ENCODE data around the gene RAB4A. TPM values are rescaled to one million over a fixed set of nuclear protein-coding genes. Genes with fewer than 3 reads are reported as not detected.
A peak's percentile ranks its signal among the peaks of the same experiment; 100 is the strongest.
"Not testable (repeated sequence)": the region's sequence is repeated elsewhere in the genome, so short reads cannot be mapped to it uniquely, and the experiment has no call there.

Gene RAB4A
- total RNA-seq, 1 donor from 2014 or later: 63.0 TPM

- Mint-ChIP-seq H3K36me3 (ENCODE audit: unreplicated experiment) (no peaks in the 10 kb centered on the region), H3K27me3 (ENCODE audit: unreplicated experiment) (peaks cover 5% of the 10 kb centered on the region), H3K4me3 (ENCODE audit: unreplicated experiment) (no peak overlapping the region), H3K9me3 (ENCODE audit: unreplicated experiment) (peaks cover 2% of the 10 kb centered on the region), H3K27ac (ENCODE audit: unreplicated experiment) (no peak overlapping the region), H3K4me1 (ENCODE audit: low read depth, unreplicated experiment) (peaks cover 7% of the 10 kb centered on the region)
- TF ChIP-seq, protein P1, sequence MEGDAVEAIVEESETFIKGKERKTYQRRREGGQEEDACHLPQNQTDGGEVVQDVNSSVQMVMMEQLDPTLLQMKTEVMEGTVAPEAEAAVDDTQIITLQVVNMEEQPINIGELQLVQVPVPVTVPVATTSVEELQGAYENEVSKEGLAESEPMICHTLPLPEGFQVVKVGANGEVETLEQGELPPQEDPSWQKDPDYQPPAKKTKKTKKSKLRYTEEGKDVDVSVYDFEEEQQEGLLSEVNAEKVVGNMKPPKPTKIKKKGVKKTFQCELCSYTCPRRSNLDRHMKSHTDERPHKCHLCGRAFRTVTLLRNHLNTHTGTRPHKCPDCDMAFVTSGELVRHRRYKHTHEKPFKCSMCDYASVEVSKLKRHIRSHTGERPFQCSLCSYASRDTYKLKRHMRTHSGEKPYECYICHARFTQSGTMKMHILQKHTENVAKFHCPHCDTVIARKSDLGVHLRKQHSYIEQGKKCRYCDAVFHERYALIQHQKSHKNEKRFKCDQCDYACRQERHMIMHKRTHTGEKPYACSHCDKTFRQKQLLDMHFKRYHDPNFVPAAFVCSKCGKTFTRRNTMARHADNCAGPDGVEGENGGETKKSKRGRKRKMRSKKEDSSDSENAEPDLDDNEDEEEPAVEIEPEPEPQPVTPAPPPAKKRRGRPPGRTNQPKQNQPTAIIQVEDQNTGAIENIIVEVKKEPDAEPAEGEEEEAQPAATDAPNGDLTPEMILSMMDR (IDR thresholded peaks at IDR 0.05; ENCODE audit: partially characterized antibody, unreplicated experiment): no peak
- DNase-seq: no peak
Observed at GRCh38 chr1:229325401-229325800, 54.5 kb downstream of the RAB4A start.

DNA sequence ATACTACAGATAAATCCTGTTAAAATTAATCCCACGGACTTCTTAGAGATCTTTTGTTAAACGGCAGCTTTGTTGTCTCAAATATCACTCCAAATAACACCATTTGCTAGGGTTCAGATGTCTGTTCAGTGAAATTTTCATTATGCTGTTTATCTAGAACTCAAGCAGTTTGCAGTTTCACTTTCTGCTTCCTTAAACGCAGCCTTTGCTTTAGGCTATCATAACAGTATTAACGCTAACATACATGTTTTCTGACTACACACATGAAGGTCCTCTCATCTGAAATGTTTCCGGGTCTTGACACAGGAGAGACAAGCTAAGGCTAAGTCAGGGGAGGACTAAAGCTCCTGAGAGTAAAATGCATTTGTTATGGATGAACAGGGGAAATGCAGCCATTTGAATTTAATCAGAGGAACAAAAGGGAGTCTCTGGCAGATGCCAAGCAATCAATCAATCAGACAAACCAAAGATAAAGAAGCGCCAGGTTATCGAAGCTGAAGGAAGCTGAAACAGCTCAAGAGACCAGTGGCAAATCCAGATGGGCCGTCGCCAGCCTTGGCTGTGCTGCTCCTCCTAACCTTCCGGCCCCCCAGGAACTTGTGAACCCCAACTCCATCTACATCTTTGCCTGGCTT, 55.1 kb downstream of the RAB4A start:
- no peak for DNase-seq
- H3K36me3 Mint-ChIP-seq (ENCODE audit: unreplicated experiment): no peaks in the 10 kb centered on the region
- H3K27me3 Mint-ChIP-seq (ENCODE audit: unreplicated experiment): peaks cover 5% of the 10 kb centered on the region
- H3K4me1 Mint-ChIP-seq (ENCODE audit: low read depth, unreplicated experiment): peaks cover 7% of the 10 kb centered on the region
- TF ChIP-seq, protein P1 (IDR thresholded peaks at IDR 0.05; ENCODE audit: partially characterized antibody, unreplicated experiment): no peak
- peak overlapping the region; percentile 46 for H3K27ac Mint-ChIP-seq (ENCODE audit: unreplicated experiment)
- H3K4me3 Mint-ChIP-seq (ENCODE audit: unreplicated experiment): no peak overlapping the region
- H3K9me3 Mint-ChIP-seq (ENCODE audit: unreplicated experiment): peaks cover 2% of the 10 kb centered on the region

DNA sequence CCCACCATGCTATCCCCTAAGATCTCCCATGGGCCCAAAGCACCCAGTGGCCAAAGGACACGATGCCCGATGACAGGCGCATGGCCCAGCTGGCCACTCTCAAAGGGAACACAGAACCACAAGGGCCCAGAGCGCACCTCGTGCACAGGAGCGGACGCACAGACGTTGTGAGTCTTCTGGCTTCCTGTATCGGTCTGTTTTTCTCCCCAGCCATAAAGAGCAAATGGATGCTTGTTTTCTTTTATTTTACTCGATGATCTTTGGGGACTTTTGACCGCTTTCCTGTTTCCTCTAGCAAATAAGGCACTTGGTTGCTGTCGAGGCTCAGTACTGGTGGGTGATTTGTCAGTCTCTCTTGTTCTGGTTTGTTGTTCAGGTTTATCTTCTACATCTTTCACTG, 55.7 kb downstream of the RAB4A start:
- Mint-ChIP-seq H3K9me3 (ENCODE audit: unreplicated experiment) (peaks cover 2% of the 10 kb centered on the region), H3K36me3 (ENCODE audit: unreplicated experiment) (no peaks in the 10 kb centered on the region), H3K27me3 (ENCODE audit: unreplicated experiment) (peaks cover 5% of the 10 kb centered on the region), H3K4me3 (ENCODE audit: unreplicated experiment) (no peak overlapping the region), H3K4me1 (ENCODE audit: low read depth, unreplicated experiment) (peaks cover 7% of the 10 kb centered on the region), H3K27ac (ENCODE audit: unreplicated experiment) (peak overlapping the region; percentile 46)
- no peak for DNase-seq
- TF ChIP-seq, protein P1 (IDR thresholded peaks at IDR 0.05; ENCODE audit: partially characterized antibody, unreplicated experiment): no peak

GRCh38 chr1:229327765-229328164, 56.9 kb downstream of the RAB4A start:
- not testable (repeated sequence) for H3K9me3 Mint-ChIP-seq (ENCODE audit: unreplicated experiment); H3K27ac Mint-ChIP-seq (ENCODE audit: unreplicated experiment); H3K27me3 Mint-ChIP-seq (ENCODE audit: unreplicated experiment); H3K4me3 Mint-ChIP-seq (ENCODE audit: unreplicated experiment); H3K4me1 Mint-ChIP-seq (ENCODE audit: low read depth, unreplicated experiment); DNase-seq; H3K36me3 Mint-ChIP-seq (ENCODE audit: unreplicated experiment)

- TF ChIP-seq, protein P1 (IDR thresholded peaks at IDR 0.05; ENCODE audit: partially characterized antibody, unreplicated experiment): no peak
Observed at GRCh38 chr1:229328598-229329362, 57.9 kb downstream of the RAB4A start.

More at GRCh38 chr1:229328598-229329362, 57.9 kb downstream of the RAB4A start:
- no peaks in the 10 kb centered on the region for H3K36me3 Mint-ChIP-seq (ENCODE audit: unreplicated experiment)
- peaks cover 7% of the 10 kb centered on the region for H3K4me1 Mint-ChIP-seq (ENCODE audit: low read depth, unreplicated experiment)
- peaks cover 2% of the 10 kb centered on the region for H3K9me3 Mint-ChIP-seq (ENCODE audit: unreplicated experiment)
- peaks cover 3% of the 10 kb centered on the region for H3K27me3 Mint-ChIP-seq (ENCODE audit: unreplicated experiment)
- H3K27ac Mint-ChIP-seq (ENCODE audit: unreplicated experiment): no peak overlapping the region
- H3K4me3 Mint-ChIP-seq (ENCODE audit: unreplicated experiment): no peak overlapping the region
- no peak for DNase-seq

All from glutamatergic neuron (in vitro differentiated cells).